ENCODE data around the gene BCAS3.
"Not testable (repeated sequence)": the region's sequence is repeated elsewhere in the genome, so short reads cannot be mapped to it uniquely, and the experiment has no call there.

BCAS3 gene

DNA sequence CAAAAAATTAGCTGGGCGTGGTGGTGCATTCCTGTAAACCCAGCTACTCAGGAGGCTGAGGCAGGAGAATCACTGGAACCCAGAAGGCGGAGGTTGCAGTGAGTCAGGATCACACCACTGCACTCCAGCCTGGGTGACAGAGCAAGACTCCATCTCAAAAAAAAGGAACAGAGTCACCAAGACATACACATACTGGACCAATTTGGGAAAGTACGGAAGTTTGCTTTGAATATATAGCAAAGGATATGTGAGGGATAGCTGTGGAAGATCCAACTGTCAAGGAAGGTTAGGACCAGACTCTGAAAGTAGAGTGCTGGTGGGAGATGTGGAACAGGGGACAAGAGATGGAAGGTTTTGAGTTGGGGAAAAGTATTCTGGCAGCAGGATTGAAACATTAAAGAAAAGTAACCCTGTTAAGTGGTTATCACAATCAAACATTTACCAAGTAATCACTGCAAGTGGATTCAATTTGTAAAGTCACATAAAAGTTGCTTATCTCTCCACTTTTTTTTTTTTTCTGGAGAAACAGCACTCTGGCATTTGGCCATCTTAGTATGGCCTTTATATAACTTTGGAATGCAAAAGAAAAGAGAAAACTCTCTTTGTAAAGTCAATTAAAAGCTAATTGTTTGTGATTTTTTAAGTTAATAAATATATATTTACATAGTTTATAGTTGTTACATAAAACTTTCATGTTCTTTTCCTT, 462.6 kb downstream of the BCAS3 start:
- H3K27ac ChIP-seq, result no peak overlapping the region

DNA sequence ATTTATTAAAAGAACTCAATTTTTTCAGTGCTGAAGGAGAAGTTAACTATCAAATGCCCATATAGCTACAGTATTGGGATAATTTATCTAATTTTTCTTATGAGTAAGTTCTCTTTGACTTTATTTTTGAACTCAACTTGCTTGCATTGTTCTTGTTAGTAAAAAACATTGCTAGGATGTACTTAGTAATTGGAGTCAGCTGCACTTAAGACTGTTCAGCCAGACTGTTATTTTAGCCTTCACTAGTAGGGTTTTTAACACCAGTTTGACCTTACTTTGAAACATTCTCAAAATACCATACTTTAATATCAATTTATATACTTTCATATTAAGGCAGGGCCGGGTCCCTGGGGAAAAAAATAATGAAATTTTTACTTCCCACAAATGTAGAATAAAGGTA, 465.4 kb downstream of the BCAS3 start:
- no peak overlapping the region for H3K27ac ChIP-seq
- TF ChIP-seq, protein P1, sequence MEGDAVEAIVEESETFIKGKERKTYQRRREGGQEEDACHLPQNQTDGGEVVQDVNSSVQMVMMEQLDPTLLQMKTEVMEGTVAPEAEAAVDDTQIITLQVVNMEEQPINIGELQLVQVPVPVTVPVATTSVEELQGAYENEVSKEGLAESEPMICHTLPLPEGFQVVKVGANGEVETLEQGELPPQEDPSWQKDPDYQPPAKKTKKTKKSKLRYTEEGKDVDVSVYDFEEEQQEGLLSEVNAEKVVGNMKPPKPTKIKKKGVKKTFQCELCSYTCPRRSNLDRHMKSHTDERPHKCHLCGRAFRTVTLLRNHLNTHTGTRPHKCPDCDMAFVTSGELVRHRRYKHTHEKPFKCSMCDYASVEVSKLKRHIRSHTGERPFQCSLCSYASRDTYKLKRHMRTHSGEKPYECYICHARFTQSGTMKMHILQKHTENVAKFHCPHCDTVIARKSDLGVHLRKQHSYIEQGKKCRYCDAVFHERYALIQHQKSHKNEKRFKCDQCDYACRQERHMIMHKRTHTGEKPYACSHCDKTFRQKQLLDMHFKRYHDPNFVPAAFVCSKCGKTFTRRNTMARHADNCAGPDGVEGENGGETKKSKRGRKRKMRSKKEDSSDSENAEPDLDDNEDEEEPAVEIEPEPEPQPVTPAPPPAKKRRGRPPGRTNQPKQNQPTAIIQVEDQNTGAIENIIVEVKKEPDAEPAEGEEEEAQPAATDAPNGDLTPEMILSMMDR (IDR thresholded peaks at IDR 0.05), result no peak
- no peak for TF ChIP-seq ZFX (IDR thresholded peaks at IDR 0.05; ENCODE audit: borderline replicate concordance)

More for the DNA sequence above, 462.6 kb downstream of the BCAS3 start:
- no peak for TF ChIP-seq ZFX (IDR thresholded peaks at IDR 0.05; ENCODE audit: borderline replicate concordance)
- TF ChIP-seq, protein P1 (IDR thresholded peaks at IDR 0.05), result no peak

DNA sequence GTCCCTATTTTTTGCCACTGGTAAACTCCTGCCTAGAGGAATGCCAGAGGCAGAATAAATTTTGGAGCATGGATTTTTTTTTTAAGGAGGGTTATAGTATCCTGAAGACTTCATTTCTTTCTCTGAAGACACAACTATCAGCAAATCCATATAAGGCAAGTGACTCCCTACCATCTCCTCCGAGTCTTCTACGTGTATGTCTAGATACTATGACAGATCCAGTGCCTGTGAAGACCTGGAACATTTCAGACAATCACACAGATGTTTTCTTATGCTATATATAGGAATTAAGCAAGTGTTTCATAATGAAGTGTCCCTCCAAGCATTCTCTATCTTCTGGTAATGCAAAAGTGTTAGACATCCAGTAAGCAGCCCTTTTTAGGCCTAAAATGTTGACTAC, 466.5 kb downstream of the BCAS3 start:
- no peak overlapping the region for H3K27ac ChIP-seq
- TF ChIP-seq, protein P1 (IDR thresholded peaks at IDR 0.05), result no peak
- no peak for TF ChIP-seq ZFX (IDR thresholded peaks at IDR 0.05; ENCODE audit: borderline replicate concordance)

DNA sequence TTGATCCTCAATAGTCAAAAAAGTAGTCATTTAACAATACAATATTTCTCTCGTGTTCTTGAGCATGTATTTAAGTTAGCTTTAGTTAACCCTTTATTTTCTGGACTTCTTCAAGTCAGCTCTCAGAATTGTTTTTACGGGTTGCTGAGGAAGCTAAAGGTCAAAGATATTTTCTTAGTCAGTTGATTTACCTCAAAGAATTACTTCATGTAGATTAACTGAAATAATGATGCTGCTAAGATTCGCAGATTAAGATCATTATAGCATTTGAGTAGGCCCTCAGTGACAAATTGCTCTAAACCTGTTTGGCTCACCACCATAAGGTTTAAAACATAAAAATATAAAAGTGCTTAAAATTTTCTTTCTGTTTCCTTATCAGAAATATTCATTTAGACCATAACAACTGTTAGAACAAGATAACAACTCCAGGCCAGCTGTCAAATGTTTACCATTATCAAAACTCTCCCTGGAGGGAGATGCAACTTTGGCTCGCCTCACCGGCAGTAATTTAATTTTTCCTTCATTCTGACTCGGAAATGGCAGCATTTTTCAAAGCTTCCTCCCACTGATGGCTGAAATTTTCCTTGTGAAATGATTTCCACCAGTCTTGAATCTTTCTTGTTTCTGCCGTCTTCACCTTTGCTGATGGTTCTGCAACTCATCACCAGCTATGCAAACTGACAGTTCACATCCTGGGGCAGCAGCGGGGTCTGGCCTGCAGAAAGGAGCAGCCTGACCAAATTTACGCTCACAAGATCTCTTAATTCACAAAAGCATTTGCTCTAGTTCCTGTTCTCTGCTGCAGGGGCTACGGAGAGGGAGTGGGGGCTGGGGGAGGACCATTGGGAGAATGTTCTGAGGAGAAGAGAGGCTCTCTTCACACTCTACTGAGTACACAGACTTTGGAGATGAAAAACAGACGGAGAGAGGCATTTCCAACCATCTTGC, 467.2 kb downstream of the BCAS3 start:
- H3K27ac ChIP-seq, result no peak overlapping the region
- TF ChIP-seq, protein P1 (IDR thresholded peaks at IDR 0.05), result no peak

DNA sequence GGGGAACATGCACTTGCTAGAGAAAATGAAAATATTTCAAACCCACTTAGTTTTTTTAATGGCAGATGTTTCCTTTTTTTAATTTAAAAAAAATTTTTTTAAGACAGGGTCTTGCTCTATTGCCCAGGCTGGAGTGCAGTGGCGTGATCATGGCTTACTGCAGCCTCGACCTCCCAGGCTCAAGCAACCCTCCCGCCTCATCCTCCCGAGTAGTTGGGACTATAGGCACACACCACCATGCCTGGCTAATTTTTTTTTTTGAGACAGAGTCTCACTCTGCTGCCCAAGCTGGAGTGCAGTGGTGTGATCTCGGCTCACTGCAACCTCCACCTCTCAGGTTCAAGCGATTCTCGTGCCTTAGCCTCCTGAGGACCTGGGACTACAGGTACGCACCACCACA, 469.2 kb downstream of the BCAS3 start:
- not testable (repeated sequence) for H3K27ac ChIP-seq

DNA sequence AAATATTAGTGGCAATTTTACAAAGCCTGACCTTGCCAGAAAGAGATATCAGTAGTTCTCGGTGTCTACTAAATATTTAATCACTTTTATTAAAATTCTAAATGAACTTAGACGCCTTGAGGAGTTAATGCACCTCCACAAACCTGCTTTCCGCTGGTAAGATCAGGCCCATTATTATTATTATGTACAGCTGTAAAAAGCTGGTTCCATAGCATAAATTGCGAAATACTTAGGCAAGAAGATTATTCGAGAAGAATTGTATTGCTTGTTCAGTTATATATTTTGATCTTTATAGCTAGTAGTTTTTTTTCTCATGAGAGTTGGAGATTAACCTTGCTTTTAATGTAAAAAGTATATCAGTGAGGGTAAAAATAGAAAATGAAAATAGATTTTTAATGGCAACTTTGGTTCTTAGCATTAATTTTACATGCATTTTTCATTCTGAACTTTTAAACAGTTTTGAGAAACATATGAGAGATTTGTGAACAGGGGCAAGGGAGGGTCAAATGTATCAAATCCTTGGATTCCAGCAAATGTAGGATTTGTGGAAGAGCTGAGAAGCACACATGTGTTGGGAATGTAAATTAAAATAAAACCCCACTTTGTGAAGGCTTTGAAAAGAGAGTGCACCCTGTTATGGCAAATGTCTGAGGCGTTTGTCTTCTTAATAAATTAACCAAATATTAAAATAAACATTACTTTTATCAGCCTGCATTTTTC, 471.6 kb downstream of the BCAS3 start:
- no peak for TF ChIP-seq ZFX (IDR thresholded peaks at IDR 0.05; ENCODE audit: borderline replicate concordance)
- TF ChIP-seq, protein P1 (IDR thresholded peaks at IDR 0.05), result no peak
- no peak overlapping the region for H3K27ac ChIP-seq

DNA sequence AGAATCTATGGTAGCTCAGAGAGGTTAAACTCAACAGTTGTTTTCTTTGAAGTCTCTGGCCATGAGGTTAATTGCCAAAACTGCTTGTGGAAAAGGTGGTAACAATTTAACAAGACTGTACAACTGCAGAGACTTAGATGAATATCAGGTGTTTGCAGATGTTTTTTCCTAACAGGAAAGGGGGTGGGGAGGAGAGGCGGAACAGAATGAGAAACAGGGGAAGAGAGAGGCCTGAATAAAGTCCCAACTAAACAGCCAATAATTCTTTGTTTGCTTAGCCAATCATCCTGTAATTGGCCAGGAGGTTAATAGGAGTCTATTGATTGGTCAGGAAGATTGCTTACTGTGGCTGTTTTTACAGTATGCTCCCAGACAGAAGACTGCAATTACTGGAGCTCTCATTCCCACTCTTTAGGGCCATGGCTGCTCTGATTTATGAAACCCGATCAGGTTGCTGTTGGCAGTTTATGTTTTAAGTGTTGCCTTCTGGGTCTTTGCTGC, 472.3 kb downstream of the BCAS3 start:
- H3K27ac ChIP-seq, result no peak overlapping the region
- no peak for TF ChIP-seq ZFX (IDR thresholded peaks at IDR 0.05; ENCODE audit: borderline replicate concordance)
- TF ChIP-seq, protein P1 (IDR thresholded peaks at IDR 0.05), result no peak
